Right lobe of liver (tissue), 6 donors: Measurements from ENCODE around the gene SYTL3. TPM values are rescaled to one million over a fixed set of nuclear protein-coding genes. Genes with fewer than 3 reads are reported as not detected.
A peak's percentile ranks its signal among the peaks of the same experiment; 100 is the strongest.

Source experiments
- ATAC-seq, 4 donors: fragments of 200-7000 bp; cut with Tn5 transposase; one replicate each; pipeline ENCODE4 v1.9.1; 2020; ENCODE audit warnings: mild to moderate bottlenecking in 4 of 4, moderate library complexity in 4 of 4
- DNase-seq, 3 donors: peaks; one replicate each; pipeline ENCODE4 v3.0.0-alpha.2; 2020
- H3K27ac ChIP-seq, 3 donors: fragments of 200-600 bp; one replicate each; pipeline ENCODE4 v1.8.0; 2022
- H3K27me3 ChIP-seq, 2 donors: fragments of 200-600 bp; one replicate each; pipeline ENCODE4 v1.8.0; 2022
- H3K36me3 ChIP-seq, 4 donors: fragments of 200-600 bp; sonication (generic) in 1 of 4; one replicate each; pipeline versions ENCODE4 v1.5.1 to v1.8.0; 2017 to 2022; ENCODE audit warnings: control low read depth in 1 of 4
- H3K4me1 ChIP-seq, 4 donors: fragments of 200-600 bp; sonication (generic) in 1 of 4; one replicate each; pipeline versions ENCODE4 v1.5.1 to v1.8.0; 2017 to 2022; ENCODE audit warnings: control low read depth in 1 of 4
- H3K4me3 ChIP-seq, 3 donors: fragments of 200-600 bp; one replicate each; pipeline ENCODE4 v1.8.0; 2022
- H3K9me3 ChIP-seq, 4 donors: fragments of 200-600 bp; sonication (generic) in 1 of 4; one replicate each; pipeline versions ENCODE4 v1.5.1 to v1.8.0; 2017 to 2022; ENCODE audit warnings: control low read depth in 1 of 4
- POLR2A ChIP-seq: fragments of 450-650 bp; IDR thresholded peaks from one replicate; pipeline ENCODE4 v1.6.1; 2017; ENCODE audit warnings: antibody characterized with exemption, mild to moderate bottlenecking
- WGBS: methylation state at CpG from one replicate; pipeline ENCODE4 v1.1.6; 2018; ENCODE audit warnings: low coverage, low lambda C conversion rate; ENCODE audit not compliant: insufficient coverage; ENCODE audit errors: missing lambda C conversion rate; 5-methylcytosine and 5-hydroxymethylcytosine counted together
- intact Hi-C, 2 donors: fragments of 100-400 bp; cut with DNase I; formaldehyde crosslinking; loops; one replicate each; pipeline versions ENCODE4 v1.11.2 to v1.14.1; 2022
- total RNA-seq, 6 experiments: library from RNA; depleted of rRNA in 2 of 6; stranded (reverse); fragments of >200 nt in 2 of 6; fragmentation: NEBNext Ultra II Directional in 3 of 6; extraction: Animal tissue kit (Norgen Biotek cat#: 25700) in 3 of 6; gene quantifications; one replicate each; pipeline versions ENCODE4 v1.1.0 to v1.2.4, GENCODE V29; 2016 to 2023
- TF ChIP-seq, protein P1 (sequence below), 4 donors: fragments of 200-600 bp in 3 of 4; fragments of 450-650 bp in 1 of 4; IDR thresholded peaks; one replicate each; pipeline versions ENCODE4 v1.5.1 to v1.8.0; 2016 to 2022; ENCODE audit warnings: antibody characterized with exemption in 4 of 4, mild to moderate bottlenecking in 2 of 4
- donor health status: DM: no; HTN: yes; CAD: no.
- donor health status: DM: no; HTN: no; CAD: no.
- donor health status: DM: no; HTN: no; CAD: no.
- donor health status: DM: no; HTN: yes; CAD: no.
- donor health status: DM: no; HTN: yes; CAD: no.

Gene SYTL3
- total RNA-seq, 6 experiments from 2014 or later = 0.66 to 1.7 (median 1.0) TPM

DNA sequence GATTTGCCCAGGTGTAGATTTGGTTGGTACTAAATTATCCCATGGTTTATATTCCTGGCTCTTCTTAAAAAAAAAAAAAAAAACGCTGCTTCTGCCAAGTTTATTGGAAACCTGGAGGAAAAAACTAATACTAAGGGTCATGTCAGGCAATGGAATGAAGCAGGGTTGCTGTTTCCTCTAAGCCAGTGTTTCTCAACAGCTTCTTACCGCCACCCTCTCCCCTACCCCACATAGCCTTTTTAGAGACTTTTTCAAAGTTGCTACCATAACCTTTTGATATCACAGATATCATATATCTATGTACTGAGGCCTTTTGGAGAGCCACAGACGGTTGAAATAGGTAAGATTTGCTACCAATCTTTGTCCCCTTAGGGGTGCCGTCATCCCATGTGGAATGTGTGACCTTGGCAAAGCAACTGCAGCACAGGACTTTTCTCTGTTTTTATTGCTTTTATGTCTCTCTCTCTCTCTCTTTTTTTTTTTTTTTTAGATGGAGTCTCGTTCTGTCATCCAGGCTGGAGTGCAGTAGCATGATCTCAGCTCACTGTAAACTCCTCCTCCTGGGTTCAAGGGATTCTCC is 35.0 kb downstream of the SYTL3 start:
- Histone ChIP-seq H3K27ac (no peak overlapping the region), H3K27me3 (no peaks in the 10 kb centered on the region), H3K9me3 (no peaks in the 10 kb centered on the region), H3K4me3 (no peak overlapping the region), H3K4me1 (no peaks in the 10 kb centered on the region), H3K36me3 (no peaks in the 10 kb centered on the region)
- TF ChIP-seq, protein P1, sequence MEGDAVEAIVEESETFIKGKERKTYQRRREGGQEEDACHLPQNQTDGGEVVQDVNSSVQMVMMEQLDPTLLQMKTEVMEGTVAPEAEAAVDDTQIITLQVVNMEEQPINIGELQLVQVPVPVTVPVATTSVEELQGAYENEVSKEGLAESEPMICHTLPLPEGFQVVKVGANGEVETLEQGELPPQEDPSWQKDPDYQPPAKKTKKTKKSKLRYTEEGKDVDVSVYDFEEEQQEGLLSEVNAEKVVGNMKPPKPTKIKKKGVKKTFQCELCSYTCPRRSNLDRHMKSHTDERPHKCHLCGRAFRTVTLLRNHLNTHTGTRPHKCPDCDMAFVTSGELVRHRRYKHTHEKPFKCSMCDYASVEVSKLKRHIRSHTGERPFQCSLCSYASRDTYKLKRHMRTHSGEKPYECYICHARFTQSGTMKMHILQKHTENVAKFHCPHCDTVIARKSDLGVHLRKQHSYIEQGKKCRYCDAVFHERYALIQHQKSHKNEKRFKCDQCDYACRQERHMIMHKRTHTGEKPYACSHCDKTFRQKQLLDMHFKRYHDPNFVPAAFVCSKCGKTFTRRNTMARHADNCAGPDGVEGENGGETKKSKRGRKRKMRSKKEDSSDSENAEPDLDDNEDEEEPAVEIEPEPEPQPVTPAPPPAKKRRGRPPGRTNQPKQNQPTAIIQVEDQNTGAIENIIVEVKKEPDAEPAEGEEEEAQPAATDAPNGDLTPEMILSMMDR (IDR thresholded peaks at IDR 0.05) = no peak
- TF ChIP-seq POLR2A = no peak
- intact Hi-C loops = no loop called here
- ATAC-seq (peak; percentile 44 to 75 (median 58)), DNase-seq (peak in 1 of 3 donors; percentile 27)
- WGBS = 20% methylated on average over 5 of the region's 5 CpGs

DNA sequence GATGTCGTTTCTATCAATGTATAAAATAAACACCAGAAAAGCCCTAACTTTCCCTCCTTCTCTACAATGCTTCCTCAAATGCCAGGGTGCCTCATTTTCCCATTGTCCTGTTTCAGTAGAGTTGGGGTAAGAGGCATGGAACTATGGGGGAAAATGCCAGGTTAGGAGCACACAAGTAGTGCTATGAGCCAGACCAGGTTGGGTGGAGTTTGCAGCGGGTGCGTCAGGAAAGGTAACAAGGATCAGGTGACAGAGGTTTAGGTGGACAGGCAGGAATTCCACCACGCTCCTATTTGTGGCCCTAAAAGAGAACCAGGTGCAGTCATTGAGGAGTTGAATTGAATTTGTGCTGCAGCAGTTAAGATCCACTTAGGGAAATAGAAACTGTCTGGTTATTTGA is 36.5 kb downstream of the SYTL3 start:
- H3K27me3 ChIP-seq = no peaks in the 10 kb centered on the region
- intact Hi-C loops = no loop called here
- ATAC-seq = no peak

DNA sequence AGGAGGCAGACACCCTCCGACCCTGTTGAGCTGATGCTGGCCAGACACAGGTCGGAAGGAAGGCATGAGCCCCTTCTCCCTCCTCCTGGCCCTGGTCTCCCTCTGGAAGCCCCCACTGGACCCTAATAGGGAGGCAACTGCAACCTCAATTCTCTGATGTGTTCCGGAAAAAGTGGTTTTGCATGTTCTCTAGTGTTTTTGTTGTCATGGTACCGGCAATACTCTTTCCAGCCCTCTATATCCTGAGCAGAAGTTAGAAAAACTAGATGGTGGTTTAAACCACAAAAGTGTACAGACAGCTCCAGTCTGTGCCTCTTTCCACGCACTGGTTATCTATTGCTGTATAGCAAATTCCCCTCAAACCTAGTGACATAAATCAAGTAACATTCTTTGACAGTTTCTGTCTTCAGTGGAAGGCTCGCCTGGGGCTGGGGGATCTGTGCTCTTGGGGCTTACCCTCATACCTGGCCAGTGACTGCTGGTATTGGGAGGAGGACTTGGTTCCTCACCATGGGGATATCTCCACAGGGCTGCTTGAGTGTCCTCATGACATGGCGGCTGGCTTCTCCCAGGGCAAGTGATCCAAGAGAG is 37.0 kb downstream of the SYTL3 start:
- no peak overlapping the region for H3K27ac ChIP-seq
- ATAC-seq = peak in 3 of 4 donors; percentile 34 to 44 (median 43)

More for the DNA sequence above, 36.5 kb downstream of the SYTL3 start:
- Histone ChIP-seq H3K4me3 (no peak overlapping the region), H3K27ac (no peak overlapping the region), H3K9me3 (no peaks in the 10 kb centered on the region), H3K36me3 (no peaks in the 10 kb centered on the region), H3K4me1 (no peaks in the 10 kb centered on the region)
- 50% methylated on average over 2 of the region's 4 CpGs for WGBS
- TF ChIP-seq POLR2A = no peak
- peak in 1 of 3 donors; percentile 26 for DNase-seq

DNA sequence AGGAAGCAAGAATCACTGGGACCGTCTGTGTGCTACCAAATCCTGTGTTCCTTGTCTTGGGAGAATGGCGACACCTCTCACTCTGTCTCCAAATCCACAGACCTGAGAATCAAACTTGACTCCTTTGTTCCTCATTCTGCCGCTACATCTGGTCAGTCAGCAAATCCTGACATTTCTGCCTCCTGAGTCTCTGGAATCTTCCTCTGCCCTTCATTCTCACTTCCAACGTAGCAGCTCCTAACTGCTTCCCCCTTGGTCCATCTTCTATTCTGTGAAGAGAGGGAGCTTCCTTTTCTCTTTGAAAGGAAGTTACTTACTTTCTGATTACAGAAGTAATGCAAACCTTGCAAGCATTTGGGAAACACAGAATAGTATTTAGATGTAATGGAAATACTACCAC is 37.7 kb downstream of the SYTL3 start:
- Histone ChIP-seq H3K27me3 (no peaks in the 10 kb centered on the region), H3K4me3 (no peak overlapping the region), H3K27ac (no peak overlapping the region), H3K4me1 (peaks cover 0 to 4% (median 0%) of the 10 kb centered on the region in 4 donors), H3K9me3 (no peaks in the 10 kb centered on the region), H3K36me3 (no peaks in the 10 kb centered on the region)
- intact Hi-C loops = no loop called here
- ATAC-seq = peak in 2 of 4 donors; percentile 29 to 40
- no peak for DNase-seq
- TF ChIP-seq POLR2A = no peak
- TF ChIP-seq, protein P1 (IDR thresholded peaks at IDR 0.05) = no peak
- 82% methylated on average over 3 of the region's 4 CpGs for WGBS

More for the DNA sequence above, 37.0 kb downstream of the SYTL3 start:
- TF ChIP-seq POLR2A = no peak
- TF ChIP-seq, protein P1 (IDR thresholded peaks at IDR 0.05) = no peak
- Histone ChIP-seq H3K36me3 (no peaks in the 10 kb centered on the region), H3K4me3 (no peak overlapping the region), H3K9me3 (no peaks in the 10 kb centered on the region), H3K27me3 (no peaks in the 10 kb centered on the region), H3K4me1 (peaks cover 0 to 4% (median 0%) of the 10 kb centered on the region in 4 donors)
- intact Hi-C loops = no loop called here
- WGBS = 46% methylated on average over 2 of the region's 7 CpGs
- DNase-seq = peak in 1 of 3 donors; percentile 34

DNA sequence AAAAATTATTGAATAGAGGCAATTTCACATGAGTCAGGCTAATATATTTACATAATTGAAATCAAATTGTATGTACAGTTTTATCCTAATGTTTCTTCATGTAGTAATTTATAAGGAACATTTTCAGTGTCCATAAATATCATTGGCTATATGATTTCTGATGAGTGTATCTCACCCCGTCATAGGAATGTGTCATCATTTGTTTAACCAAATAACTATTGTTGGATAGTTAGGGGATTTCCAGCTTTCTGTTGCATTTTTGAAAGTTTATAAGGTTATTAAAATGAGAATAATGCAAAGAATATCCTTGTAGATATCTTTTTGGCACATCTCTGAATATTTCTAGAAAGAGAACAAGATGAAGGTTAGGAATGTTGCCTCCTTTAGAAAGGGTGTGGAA is 39.0 kb downstream of the SYTL3 start:
- no peak overlapping the region for H3K27ac ChIP-seq
- intact Hi-C loops = no loop called here
- H3K27me3 ChIP-seq = no peaks in the 10 kb centered on the region
- no peak overlapping the region for H3K4me3 ChIP-seq
- no peak for ATAC-seq
- no peak for DNase-seq
- no peaks in the 10 kb centered on the region for H3K36me3 ChIP-seq
- 50% methylated on average over 1 of the region's 1 CpG for WGBS
- H3K9me3 ChIP-seq = no peaks in the 10 kb centered on the region
- peaks cover 0 to 4% (median 0%) of the 10 kb centered on the region in 4 donors for H3K4me1 ChIP-seq
- no peak for TF ChIP-seq POLR2A
- TF ChIP-seq, protein P1 (IDR thresholded peaks at IDR 0.05) = no peak
